ENCODE results near the gene FAM170B.

FAM170B gene

DNA sequence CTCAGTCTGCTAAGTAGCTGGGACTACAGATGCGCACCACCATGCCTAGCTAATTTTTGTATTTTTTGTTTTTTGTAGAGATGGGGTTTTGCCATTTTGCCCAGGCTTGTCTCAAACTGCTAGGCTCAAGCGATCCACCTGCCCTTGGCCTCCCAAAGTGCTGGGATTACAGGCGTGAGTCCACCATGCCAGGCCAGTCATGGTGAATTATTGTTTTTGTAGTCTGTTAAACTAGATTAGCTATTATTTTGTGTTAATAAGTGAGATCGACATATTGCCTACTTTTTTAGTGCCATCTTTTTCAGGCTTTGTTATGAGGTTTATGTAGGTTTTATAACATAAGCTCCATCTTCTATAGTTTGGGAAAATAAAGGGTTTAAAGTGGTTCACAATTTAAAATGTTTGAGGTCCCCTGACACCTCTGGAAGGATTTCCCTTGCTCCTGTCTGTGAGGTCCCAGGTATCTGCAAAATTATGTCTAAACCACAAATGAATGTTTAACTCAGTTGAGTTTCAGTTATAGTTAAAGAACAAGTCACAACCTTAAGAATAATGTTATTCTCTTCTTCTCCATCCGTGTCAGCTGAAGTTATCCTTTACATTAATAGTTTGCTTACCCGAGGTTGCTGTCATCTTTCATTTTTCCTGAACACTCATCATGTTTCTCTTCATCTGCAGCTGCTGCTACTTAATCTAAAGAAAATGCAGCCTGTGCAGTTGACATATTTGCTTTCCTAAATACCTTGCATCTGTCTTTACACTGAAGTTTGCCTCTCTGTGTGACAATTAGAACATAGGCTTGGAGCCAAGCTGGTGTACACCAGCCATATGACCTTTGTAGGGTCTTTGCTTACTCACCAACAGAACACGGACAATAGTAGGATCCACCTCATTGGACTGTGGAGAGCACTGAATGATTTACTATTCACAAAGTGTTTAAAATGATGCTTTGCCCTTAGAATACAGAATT is 9.6 kb downstream of the FAM170B start:
- in situ Hi-C loops (cut with HindIII; ENCODE audit: low pct_unique_long_range_greater_than_20kb, low sequenced_read_pairs), result no loop called here
- no peak for DNase-seq (ENCODE audit: low read depth in 1 of 2, low spot score in 1 of 2)
- TF ChIP-seq JUND (IDR thresholded peaks at IDR 0.05; ENCODE audit: low read depth), result no peak

DNA sequence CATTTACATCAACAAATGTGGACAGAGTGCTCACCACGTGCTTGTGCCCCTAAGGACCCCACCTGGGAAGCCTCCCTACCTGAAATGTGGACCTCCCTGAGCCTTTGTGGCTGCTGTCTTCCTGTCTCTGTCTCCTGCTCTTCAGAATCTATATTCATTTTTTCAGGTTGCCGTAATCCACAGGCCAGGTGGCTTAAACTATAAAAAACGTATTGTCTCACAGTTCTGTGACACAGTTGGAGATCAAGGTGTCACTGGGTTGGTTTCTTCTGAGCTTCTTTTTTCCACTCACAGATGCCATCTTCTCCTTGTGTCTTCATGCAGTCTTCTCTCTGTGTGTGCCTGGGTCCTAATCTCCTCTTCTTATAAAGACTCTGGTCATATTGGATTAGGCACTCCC is 12.9 kb downstream of the FAM170B start:
- no peak for DNase-seq (ENCODE audit: low read depth in 1 of 2, low spot score in 1 of 2)
- in situ Hi-C loops (cut with HindIII; ENCODE audit: low pct_unique_long_range_greater_than_20kb, low sequenced_read_pairs), result no loop called here
- TF ChIP-seq JUND (IDR thresholded peaks at IDR 0.05; ENCODE audit: low read depth), result no peak

DNA sequence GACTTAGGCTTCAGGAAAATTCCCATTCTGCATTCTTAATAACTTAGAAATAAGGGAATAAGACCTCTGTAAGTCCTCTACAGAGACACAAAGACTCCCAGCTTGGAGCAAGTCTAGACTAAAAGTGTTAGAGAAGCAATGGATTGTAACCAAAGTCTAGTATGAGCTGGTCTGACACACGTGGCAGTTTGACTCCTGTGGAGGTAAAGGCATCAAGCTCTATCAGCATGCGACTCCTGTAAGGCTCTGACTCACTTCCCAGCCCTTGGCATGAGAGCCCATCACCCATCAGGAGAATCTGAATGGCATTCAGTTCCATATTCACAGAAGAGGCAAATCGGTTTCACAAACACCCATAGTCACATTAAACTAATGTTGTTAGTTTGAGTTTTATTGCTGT is 14.1 kb downstream of the FAM170B start:
- no peak for DNase-seq (ENCODE audit: low read depth in 1 of 2, low spot score in 1 of 2)
- no peak for TF ChIP-seq JUND (IDR thresholded peaks at IDR 0.05; ENCODE audit: low read depth)
- in situ Hi-C loops (cut with HindIII; ENCODE audit: low pct_unique_long_range_greater_than_20kb, low sequenced_read_pairs), result no loop called here

DNA sequence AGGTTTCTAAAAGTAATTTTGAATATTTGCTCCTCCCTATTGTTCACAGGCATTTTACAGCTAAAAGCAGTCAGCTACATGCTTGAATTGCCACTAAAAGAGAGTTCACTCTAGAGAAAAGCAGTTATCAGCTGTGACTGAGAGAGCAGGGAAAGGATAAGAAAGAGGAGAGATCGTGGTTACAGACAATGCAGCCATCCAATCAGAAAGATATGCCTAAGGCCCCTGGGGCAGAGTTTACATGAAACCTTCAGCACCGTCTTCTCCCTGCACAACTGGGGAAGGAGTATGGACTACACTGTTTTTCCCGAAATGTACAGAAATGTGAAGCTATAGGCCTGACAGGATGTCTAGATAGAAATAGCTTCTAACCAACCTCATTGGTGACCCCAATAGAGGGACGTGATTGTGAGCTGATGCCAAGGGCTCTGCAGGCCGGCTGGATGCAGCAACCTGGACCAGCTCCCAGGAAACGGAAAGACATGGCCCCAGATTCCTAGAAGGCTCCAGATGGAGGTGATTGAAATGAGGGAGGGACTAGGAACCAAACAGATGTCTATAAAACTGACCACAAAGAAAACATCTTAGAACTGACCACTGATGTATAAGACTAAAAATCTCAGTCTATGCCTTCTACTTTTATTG is 15.3 kb downstream of the FAM170B start:
- in situ Hi-C loops (cut with HindIII; ENCODE audit: low pct_unique_long_range_greater_than_20kb, low sequenced_read_pairs), result no loop called here

DNA sequence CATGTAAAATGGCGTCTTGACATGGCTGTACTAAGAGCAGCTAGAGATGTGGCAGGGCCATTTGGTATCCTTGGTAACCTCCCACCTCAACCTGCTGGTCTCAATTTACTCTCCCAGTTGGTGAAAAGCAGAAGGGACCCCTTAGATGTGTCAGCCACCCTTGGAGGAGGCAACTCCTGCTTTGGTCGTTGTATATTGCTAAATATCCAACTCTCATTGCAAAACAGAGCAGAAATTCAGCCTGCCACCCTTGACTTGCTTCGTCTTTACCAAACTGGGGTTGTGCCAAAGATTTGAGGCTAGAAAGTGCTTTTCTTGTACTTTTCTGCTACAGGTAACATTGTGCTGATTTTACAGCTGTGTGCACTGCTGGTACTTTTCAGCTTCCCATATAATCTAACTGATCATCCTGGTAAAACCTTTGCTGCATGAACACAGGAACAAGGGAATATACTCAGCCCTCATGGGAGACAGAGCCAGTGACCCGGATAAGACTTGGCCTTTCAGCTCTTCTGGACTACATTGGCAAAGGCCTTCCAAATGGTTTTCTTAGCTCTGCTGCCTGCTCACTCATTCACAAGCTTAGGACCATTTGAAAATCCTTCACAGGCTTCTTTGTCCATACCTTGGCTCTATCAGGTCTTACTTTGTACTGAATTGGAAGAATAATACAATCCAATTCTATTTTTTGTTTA is 16.3 kb downstream of the FAM170B start:
- no peak for TF ChIP-seq JUND (IDR thresholded peaks at IDR 0.05; ENCODE audit: low read depth)
- no peak for DNase-seq (ENCODE audit: low read depth in 1 of 2, low spot score in 1 of 2)
- in situ Hi-C loops (cut with HindIII; ENCODE audit: low pct_unique_long_range_greater_than_20kb, low sequenced_read_pairs), result no loop called here

More for the DNA sequence above, 15.3 kb downstream of the FAM170B start:
- TF ChIP-seq JUND (IDR thresholded peaks at IDR 0.05; ENCODE audit: low read depth), result no peak
- DNase-seq (ENCODE audit: low read depth in 1 of 2, low spot score in 1 of 2), result no peak

DNA sequence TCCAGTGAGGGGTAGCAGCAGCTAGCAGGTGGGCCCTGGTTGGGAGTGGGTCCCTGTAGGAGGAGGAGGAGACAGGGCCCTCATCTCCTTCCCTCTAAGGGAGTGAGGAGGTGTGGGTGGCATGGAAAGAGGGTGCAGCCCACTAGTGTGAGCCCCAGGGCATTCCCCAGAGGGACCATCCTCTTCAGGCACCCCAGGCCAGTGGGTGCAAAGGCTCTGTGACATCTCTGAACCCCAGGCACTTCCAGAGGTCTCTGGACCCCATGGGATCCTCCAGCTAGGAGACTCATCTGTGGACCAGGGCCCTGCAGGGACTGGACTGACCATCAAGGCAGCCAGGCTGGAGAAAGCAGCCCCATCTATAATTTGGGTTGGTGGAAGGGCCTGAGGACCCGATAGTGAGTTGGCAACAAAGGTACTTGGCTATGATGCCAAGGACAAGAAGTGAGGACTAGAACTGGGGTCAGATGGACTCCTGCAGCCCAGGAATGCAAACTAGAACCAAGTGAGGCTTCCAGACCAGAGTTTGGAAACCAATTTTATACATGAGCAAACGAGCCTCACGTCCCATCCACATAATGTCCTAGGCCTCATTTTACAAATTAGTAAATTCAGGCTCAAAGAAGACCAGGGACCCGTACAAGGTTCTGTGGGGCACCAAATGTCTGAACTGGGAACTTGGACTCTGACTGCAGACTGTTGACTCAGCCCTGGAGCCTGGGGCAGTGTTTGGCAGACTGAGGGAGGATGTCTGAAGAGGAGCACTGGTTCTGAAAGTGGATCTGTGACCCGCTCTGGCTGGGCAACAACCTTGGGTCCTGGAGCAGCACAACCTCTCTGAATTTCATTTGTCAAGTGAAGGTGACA is 17.1 kb downstream of the FAM170B start:
- in situ Hi-C loops (cut with HindIII; ENCODE audit: low pct_unique_long_range_greater_than_20kb, low sequenced_read_pairs), result no loop called here
- no peak for DNase-seq (ENCODE audit: low read depth in 1 of 2, low spot score in 1 of 2)
- TF ChIP-seq JUND (IDR thresholded peaks at IDR 0.05; ENCODE audit: low read depth), result no peak

DNA sequence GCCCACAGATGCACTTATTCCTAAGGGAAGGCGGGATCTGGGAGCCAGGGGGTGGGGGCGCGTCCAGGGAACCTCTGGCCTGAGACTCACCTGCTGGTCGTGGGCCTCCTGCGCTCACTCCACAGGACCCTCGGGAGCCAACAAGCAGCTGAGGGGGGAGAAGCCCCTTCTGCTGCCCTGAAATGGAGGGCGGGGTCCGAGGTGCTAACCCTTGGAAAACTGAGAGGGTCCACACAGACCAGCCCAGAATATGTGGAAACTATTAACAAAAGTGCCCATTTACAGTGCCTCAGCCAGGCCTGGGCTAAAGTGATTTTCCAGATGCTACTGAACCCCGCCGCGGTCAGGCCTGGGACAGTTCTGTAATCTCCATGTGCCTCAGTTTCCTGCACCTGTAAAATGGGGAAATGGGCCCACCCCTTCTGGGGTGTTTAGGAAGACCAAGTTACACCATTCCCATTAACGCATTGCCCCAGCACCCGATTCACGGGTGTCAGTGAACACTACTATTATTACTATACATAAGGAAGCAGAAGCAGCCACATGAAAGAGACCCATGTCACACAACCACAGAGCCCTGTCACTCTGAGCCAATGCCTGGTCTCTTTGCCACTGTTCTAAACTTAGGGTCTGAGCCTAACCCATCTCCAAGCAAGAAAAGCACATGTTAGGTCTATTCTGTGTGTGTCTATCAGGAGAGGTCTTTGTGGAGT is 17.9 kb downstream of the FAM170B start:
- no peak for DNase-seq (ENCODE audit: low read depth in 1 of 2, low spot score in 1 of 2)
- TF ChIP-seq JUND (IDR thresholded peaks at IDR 0.05; ENCODE audit: low read depth), result no peak
- in situ Hi-C loops (cut with HindIII; ENCODE audit: low pct_unique_long_range_greater_than_20kb, low sequenced_read_pairs), result no loop called here

DNA sequence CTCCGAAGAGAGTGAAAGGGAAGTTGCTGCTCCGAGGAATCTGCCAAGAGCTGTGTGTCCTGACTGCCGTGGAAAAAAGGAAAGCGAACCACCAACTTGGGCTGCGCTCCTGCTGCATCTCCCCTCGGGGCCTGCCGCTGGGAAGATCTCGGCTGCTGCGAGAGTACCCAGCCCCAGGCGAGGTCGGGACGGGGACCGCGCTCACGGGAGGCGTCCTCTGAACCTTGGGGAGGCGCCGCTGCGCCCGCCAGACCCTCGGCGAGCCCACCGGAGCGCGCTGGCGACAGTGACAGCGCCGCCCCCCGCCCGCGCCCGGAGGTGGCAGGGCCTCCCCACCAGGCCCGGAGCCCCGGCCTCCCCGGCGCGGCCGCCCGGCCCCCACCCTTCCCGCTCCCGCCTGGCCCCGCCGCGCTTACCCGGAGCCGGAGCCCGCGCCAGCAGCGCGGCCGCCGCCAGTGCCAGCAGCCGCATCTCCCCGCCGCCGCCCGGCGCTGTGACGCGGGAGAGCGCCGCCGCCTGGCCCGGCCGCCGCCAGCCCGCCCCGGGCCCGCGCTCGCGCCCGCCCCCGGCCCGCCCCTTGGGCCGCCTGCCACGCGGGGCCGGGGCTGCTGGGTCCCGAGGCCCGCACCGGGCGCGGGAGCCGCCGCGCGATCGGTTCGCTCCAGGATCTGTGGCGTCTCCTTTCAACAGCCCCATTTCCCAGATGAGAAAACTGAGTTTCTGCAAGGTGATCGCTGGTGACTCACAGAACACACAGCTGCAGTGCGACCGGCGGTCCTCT is 18.6 kb downstream of the FAM170B start, which contains the start of gene VSTM4:
VSTM4 (minus strand) TSS at position 508 of the 781 bp plus-strand sequence; CDS start at position 471, 37 bp downstream.
- no peak for TF ChIP-seq JUND (IDR thresholded peaks at IDR 0.05; ENCODE audit: low read depth)
- peak in 1 of 2 experiments; percentile 10 for DNase-seq (ENCODE audit: low read depth in 1 of 2, low spot score in 1 of 2)
- in situ Hi-C loops (cut with HindIII; ENCODE audit: low pct_unique_long_range_greater_than_20kb, low sequenced_read_pairs), result no loop called here

DNA sequence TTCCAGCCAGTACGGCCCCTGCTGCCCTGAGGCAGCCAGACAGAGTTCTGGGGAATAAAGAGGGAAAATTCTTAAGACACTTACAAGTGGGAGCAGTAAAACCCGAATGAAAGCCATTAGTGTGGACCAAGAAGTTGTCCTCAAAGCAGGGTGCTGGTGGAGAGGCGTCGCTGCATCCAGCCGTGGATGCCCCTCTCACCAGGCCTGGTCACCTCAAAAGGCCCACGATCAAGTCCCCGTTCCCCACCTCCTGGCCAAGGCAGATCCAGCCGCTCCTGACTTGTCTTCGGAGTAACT is 19.2 kb downstream of the FAM170B start:
- in situ Hi-C loops (cut with HindIII; ENCODE audit: low pct_unique_long_range_greater_than_20kb, low sequenced_read_pairs), result no loop called here
- DNase-seq (ENCODE audit: low read depth in 1 of 2, low spot score in 1 of 2), result no peak
- no peak for TF ChIP-seq JUND (IDR thresholded peaks at IDR 0.05; ENCODE audit: low read depth)

DNA sequence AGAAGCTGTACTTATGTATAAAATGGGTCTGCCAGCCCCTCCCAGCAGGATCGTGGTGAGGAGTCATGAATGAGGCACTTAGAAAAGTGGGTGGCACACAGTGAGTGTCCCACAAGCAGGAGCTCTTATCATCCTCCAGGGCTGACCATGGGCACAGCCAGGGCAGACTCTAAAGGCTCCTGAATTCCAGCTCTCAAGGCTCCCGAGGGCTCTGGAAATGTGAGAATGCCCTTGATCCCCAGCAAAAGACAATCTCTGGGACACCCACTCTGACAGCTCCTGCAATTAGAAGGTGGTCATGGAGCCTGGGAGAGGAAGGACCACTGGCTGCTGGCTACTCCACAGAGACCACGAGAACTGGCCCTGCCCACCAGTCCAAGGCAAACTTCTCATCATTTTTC is 20.1 kb downstream of the FAM170B start:
- DNase-seq (ENCODE audit: low read depth in 1 of 2, low spot score in 1 of 2), result no peak
- in situ Hi-C loops (cut with HindIII; ENCODE audit: low pct_unique_long_range_greater_than_20kb, low sequenced_read_pairs), result no loop called here

DNA sequence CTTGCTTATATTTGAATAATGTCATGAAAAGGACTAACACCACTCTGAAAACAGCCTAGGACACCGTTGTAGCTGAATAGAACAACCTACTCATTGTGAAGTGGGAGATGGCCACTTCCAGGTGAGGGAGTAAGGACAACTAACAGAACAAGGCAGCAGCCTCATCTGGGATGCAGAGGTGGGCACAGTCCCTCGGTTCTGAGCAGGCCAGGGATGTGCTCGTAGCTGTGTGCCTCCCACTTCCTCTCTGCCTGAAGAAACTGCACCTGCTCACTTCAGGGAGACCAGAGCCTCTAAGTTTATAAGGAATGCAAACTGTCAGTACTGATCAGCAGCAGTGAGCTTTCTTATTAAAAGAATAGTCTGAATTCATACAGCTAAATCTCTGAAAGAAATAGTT is 21.0 kb downstream of the FAM170B start:
- TF ChIP-seq JUND (IDR thresholded peaks at IDR 0.05; ENCODE audit: low read depth), result no peak
- in situ Hi-C loops (cut with HindIII; ENCODE audit: low pct_unique_long_range_greater_than_20kb, low sequenced_read_pairs), result no loop called here

More for the DNA sequence above, 20.1 kb downstream of the FAM170B start:
- no peak for TF ChIP-seq JUND (IDR thresholded peaks at IDR 0.05; ENCODE audit: low read depth)

More for the DNA sequence above, 21.0 kb downstream of the FAM170B start:
- no peak for DNase-seq (ENCODE audit: low read depth in 1 of 2, low spot score in 1 of 2)
